ENCODE results near the gene SIPA1.
"Not testable (repeated sequence)": the region's sequence is repeated elsewhere in the genome, so short reads cannot be mapped to it uniquely, and the experiment has no call there.

The SIPA1 gene

GRCh38 chr11:65660038-65660437 is 22.1 kb downstream of the SIPA1 start:
- DNase-seq (ENCODE audit: low read depth in 3 of 3) = no peak

- not testable (repeated sequence) for DNase-seq (ENCODE audit: low read depth in 3 of 3)
Observed at GRCh38 chr11:65660908-65661307, 23.0 kb downstream of the SIPA1 start.

GRCh38 chr11:65661599-65662246 is 23.8 kb downstream of the SIPA1 start:
- no peak for DNase-seq (ENCODE audit: low read depth in 3 of 3)

- DNase-seq (ENCODE audit: low read depth in 3 of 3) = no peak
Observed at GRCh38 chr11:65662247-65662798, 24.4 kb downstream of the SIPA1 start.

GRCh38 chr11:65662799-65663638 is 25.1 kb downstream of the SIPA1 start, which contains the start of gene RELA:
TSS of gene RELA (minus strand) at chr11:65662916. CDS start at chr11:65662832, 84 bp downstream.
- peak; percentile 71 to 89 (median 83) for DNase-seq (ENCODE audit: low read depth in 3 of 3)

GRCh38 chr11:65663639-65664200 is 25.8 kb downstream of the SIPA1 start:
- peak in 1 of 3 experiments; percentile 57 for DNase-seq (ENCODE audit: low read depth in 3 of 3)

- DNase-seq (ENCODE audit: low read depth in 3 of 3) = no peak
Observed at GRCh38 chr11:65672180-65672860, 34.4 kb downstream of the SIPA1 start.

- DNase-seq (ENCODE audit: low read depth in 3 of 3) = no peak
Observed at GRCh38 chr11:65672982-65673381, 35.1 kb downstream of the SIPA1 start.

GRCh38 chr11:65680192-65680743 is 42.4 kb downstream of the SIPA1 start:
- no peak for DNase-seq (ENCODE audit: low read depth in 3 of 3)

- DNase-seq (ENCODE audit: low read depth in 3 of 3) = not testable (repeated sequence)
Observed at GRCh38 chr11:65683480-65683879, 45.6 kb downstream of the SIPA1 start.

GRCh38 chr11:65685981-65686380 is 48.1 kb downstream of the SIPA1 start:
- DNase-seq (ENCODE audit: low read depth in 3 of 3) = no peak

- not testable (repeated sequence) for DNase-seq (ENCODE audit: low read depth in 3 of 3)
Observed at GRCh38 chr11:65691847-65692246, 53.9 kb downstream of the SIPA1 start.

GRCh38 chr11:65692367-65692766 is 54.5 kb downstream of the SIPA1 start:
- no peak for DNase-seq (ENCODE audit: low read depth in 3 of 3)

GRCh38 chr11:65695459-65696241 is 57.7 kb downstream of the SIPA1 start:
- DNase-seq (ENCODE audit: low read depth in 3 of 3) = no peak

GRCh38 chr11:65696802-65697552 is 59.1 kb downstream of the SIPA1 start:
- DNase-seq (ENCODE audit: low read depth in 3 of 3) = no peak

- DNase-seq (ENCODE audit: low read depth in 3 of 3) = no peak
Observed at GRCh38 chr11:65698205-65698604, 60.3 kb downstream of the SIPA1 start.

- no peak for DNase-seq (ENCODE audit: low read depth in 3 of 3)
Observed at GRCh38 chr11:65699306-65699705, 61.4 kb downstream of the SIPA1 start.

- DNase-seq (ENCODE audit: low read depth in 3 of 3) = no peak
Observed at GRCh38 chr11:65700399-65700798, 62.5 kb downstream of the SIPA1 start.
